Trophoblast cell (in vitro differentiated cells and primary cell): ENCODE data around the gene SIM2.

Source experiments
- DNase-seq, 2 donors: peaks; one replicate each; pipeline ENCODE4 v3.0.0-alpha.2; 2016
- H2AFZ ChIP-seq: 2 replicates; pipeline ENCODE4 v1.6.1; 2013; ENCODE audit warnings: low read length, moderate library complexity, mild to moderate bottlenecking; ENCODE audit not compliant: insufficient read depth, poor library complexity
- H2AK5ac ChIP-seq: 2 replicates; pipeline ENCODE4 v1.6.1; 2013; ENCODE audit warnings: mild to moderate bottlenecking, low read length
- H2BK120ac ChIP-seq: 2 replicates; pipeline ENCODE4 v1.6.1; 2013; ENCODE audit warnings: low read length, mild to moderate bottlenecking, moderate library complexity; ENCODE audit not compliant: insufficient read depth, poor library complexity
- H2BK12ac ChIP-seq: 2 replicates; pipeline ENCODE4 v1.6.1; 2013; ENCODE audit warnings: mild to moderate bottlenecking, low read length, moderate library complexity
- H2BK5ac ChIP-seq: 2 replicates; pipeline ENCODE4 v1.6.1; 2013; ENCODE audit warnings: low read length, low read depth, moderate library complexity, mild to moderate bottlenecking; ENCODE audit not compliant: poor library complexity
- H3K14ac ChIP-seq: 2 replicates; pipeline ENCODE4 v1.6.1; 2013; ENCODE audit warnings: mild to moderate bottlenecking, low read length
- H3K18ac ChIP-seq: 2 replicates; pipeline ENCODE4 v1.6.1; 2013; ENCODE audit warnings: mild to moderate bottlenecking, low read length
- H3K23ac ChIP-seq: 2 replicates; pipeline ENCODE4 v1.6.1; 2013; ENCODE audit warnings: low read length
- H3K27ac ChIP-seq: 2 replicates; pipeline ENCODE4 v1.5.1; 2013; ENCODE audit warnings: low read depth, mild to moderate bottlenecking, inconsistent platforms, low read length, moderate library complexity
- H3K27me3 ChIP-seq: 2 replicates; pipeline ENCODE4 v1.6.1; 2013; ENCODE audit warnings: inconsistent platforms, mild to moderate bottlenecking, low read length, moderate library complexity; ENCODE audit not compliant: insufficient read depth
- H3K36me3 ChIP-seq, 2 experiments: 1 replicate in 1 of 2; 2 replicates in 1 of 2; pipeline ENCODE4 v1.6.1; 2013; ENCODE audit warnings: low read length in 2 of 2, mild to moderate bottlenecking in 2 of 2, moderate library complexity in 1 of 2; ENCODE audit not compliant: insufficient read depth in 2 of 2, control insufficient read depth in 1 of 2
- H3K4ac ChIP-seq: 2 replicates; pipeline ENCODE4 v1.6.1; 2013; ENCODE audit warnings: low read depth, mild to moderate bottlenecking, low read length, moderate library complexity
- H3K4me1 ChIP-seq, 2 experiments: 1 replicate in 1 of 2; 2 replicates in 1 of 2; pipeline ENCODE4 v1.6.1; 2013; ENCODE audit warnings: low read length in 2 of 2, mild to moderate bottlenecking in 2 of 2, moderate library complexity in 1 of 2; ENCODE audit not compliant: insufficient read depth in 2 of 2, control insufficient read depth in 1 of 2
- H3K4me2 ChIP-seq: 2 replicates; pipeline ENCODE4 v1.6.1; 2013; ENCODE audit warnings: inconsistent platforms, mild to moderate bottlenecking, low read length, moderate library complexity
- H3K4me3 ChIP-seq: 2 replicates; pipeline ENCODE4 v1.5.1; 2013; ENCODE audit warnings: mild to moderate bottlenecking, low read depth, low read length, inconsistent platforms
- H3K79me1 ChIP-seq: one replicate; pipeline ENCODE4 v1.6.1; 2013; ENCODE audit warnings: low read length
- H3K79me2 ChIP-seq: 2 replicates; pipeline ENCODE4 v1.6.1; 2013; ENCODE audit warnings: low read length, mild to moderate bottlenecking; ENCODE audit not compliant: control insufficient read depth, insufficient read depth, poor library complexity
- H3K9ac ChIP-seq: 2 replicates; pipeline ENCODE4 v1.6.1; 2013; ENCODE audit warnings: mild to moderate bottlenecking, low read length
- H3K9me3 ChIP-seq: 2 replicates; pipeline ENCODE4 v1.6.1; 2013; ENCODE audit warnings: low read depth, mild to moderate bottlenecking, control low read depth, inconsistent platforms, low read length; ENCODE audit not compliant: insufficient read depth
- H4K12ac ChIP-seq: 2 replicates; pipeline ENCODE4 v1.6.1; 2013; ENCODE audit warnings: low read depth, mild to moderate bottlenecking, low read length, moderate library complexity
- H4K8ac ChIP-seq: 2 replicates; pipeline ENCODE4 v1.6.1; 2013; ENCODE audit warnings: low read depth, mild to moderate bottlenecking, low read length, moderate library complexity
- H4K91ac ChIP-seq: one replicate; pipeline ENCODE4 v1.6.1; 2013; ENCODE audit warnings: low read depth, mild to moderate bottlenecking, low read length, moderate library complexity
- WGBS: extraction: QIAGEN DNeasy Blood & Tissue Kit; methylation state at CpG from one replicate; pipeline ENCODE4 v1.1.7; 2013; ENCODE audit warnings: missing lambda C conversion rate; ENCODE audit not compliant: insufficient read length, insufficient coverage; ENCODE audit errors: extremely low coverage; 5-methylcytosine and 5-hydroxymethylcytosine counted together

SIM2 gene

DNA sequence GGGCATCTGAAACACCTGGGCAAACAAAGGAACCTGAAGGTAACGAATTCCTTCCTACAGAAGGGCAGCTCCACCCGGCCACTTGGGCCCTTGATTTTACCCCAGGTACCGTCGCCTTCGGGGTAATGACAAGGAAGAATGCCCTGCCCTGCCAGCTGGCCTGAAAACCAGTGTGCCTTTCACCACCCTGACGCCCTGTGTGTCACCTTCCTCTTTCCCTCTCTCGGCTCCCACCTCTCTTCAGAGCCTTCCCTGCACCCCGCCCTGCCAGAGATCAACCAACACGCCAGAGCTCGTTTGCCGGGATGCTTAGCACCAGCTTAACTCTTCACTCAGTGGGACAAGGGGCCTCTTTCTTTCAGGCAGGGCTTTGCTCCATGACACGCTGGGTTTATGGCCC lies 86.0 kb downstream of the SIM2 start:
- WGBS, result no CpG with 5 or more reads among the region's 12 CpGs

DNA sequence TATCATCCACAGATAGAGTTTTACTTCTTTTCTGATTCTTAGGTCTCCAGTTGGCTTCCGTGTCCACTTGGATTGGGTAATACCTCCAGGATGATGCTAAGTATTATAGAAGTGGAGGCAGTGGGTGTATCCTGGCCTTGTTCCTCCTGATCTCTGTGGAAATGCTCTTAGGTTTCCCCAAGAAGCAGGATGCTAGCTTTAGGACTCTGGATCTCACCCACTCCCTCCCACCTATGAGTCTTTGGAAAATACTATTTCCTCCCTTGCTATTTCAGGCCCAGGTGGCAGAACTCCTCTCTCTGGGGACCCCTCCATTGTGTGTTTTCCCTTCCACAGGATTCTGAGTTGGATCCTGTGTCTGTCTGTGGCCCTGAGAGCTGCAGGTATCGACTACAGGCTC lies 86.7 kb downstream of the SIM2 start:
- Histone ChIP-seq H2BK120ac (no peak overlapping the region), H3K23ac (no peak overlapping the region), H3K4ac (no peak overlapping the region), H4K8ac (no peak overlapping the region), H3K27me3 (no peaks in the 10 kb centered on the region), H3K4me2 (no peak overlapping the region), H3K4me1 (peaks cover 5 to 6% of the 10 kb centered on the region in 2 experiments), H4K91ac (no peak overlapping the region), H2BK5ac (no peak overlapping the region), H3K9ac (no peak overlapping the region), H3K79me2 (no peaks in the 10 kb centered on the region), H3K79me1 (no peaks in the 10 kb centered on the region), H4K12ac (no peak overlapping the region), H3K14ac (no peak overlapping the region), H3K27ac (no peak overlapping the region), H2BK12ac (no peak overlapping the region), H3K9me3 (peaks cover under 1% of the 10 kb centered on the region), H2AFZ (peak overlapping the region; percentile 46), H2AK5ac (no peak overlapping the region), H3K36me3 (no peaks in the 10 kb centered on the region), H3K4me3 (no peak overlapping the region), H3K18ac (no peak overlapping the region)
- WGBS, result no CpG with 5 or more reads among the region's 2 CpGs
- no peak for DNase-seq

More for the DNA sequence above, 86.0 kb downstream of the SIM2 start:
- H3K4ac ChIP-seq, result no peak overlapping the region
- H3K9me3 ChIP-seq, result peaks cover 1% of the 10 kb centered on the region
- no peak overlapping the region for H3K14ac ChIP-seq
- H3K27me3 ChIP-seq, result no peaks in the 10 kb centered on the region
- H2BK12ac ChIP-seq, result no peak overlapping the region
- H3K27ac ChIP-seq, result no peak overlapping the region
- H3K79me2 ChIP-seq, result no peaks in the 10 kb centered on the region
- no peak overlapping the region for H3K23ac ChIP-seq
- no peak overlapping the region for H2AK5ac ChIP-seq
- no peak overlapping the region for H4K8ac ChIP-seq
- H3K4me1 ChIP-seq, result peaks cover 5 to 6% of the 10 kb centered on the region in 2 experiments
- no peak overlapping the region for H4K91ac ChIP-seq
- no peaks in the 10 kb centered on the region for H3K79me1 ChIP-seq
- H4K12ac ChIP-seq, result no peak overlapping the region
- H3K9ac ChIP-seq, result no peak overlapping the region
- no peak overlapping the region for H2BK5ac ChIP-seq
- H3K36me3 ChIP-seq, result no peaks in the 10 kb centered on the region
- H2AFZ ChIP-seq, result no peak overlapping the region
- no peak overlapping the region for H3K4me3 ChIP-seq
- no peak for DNase-seq
- H3K4me2 ChIP-seq, result no peak overlapping the region
- H3K18ac ChIP-seq, result no peak overlapping the region
- H2BK120ac ChIP-seq, result no peak overlapping the region

DNA sequence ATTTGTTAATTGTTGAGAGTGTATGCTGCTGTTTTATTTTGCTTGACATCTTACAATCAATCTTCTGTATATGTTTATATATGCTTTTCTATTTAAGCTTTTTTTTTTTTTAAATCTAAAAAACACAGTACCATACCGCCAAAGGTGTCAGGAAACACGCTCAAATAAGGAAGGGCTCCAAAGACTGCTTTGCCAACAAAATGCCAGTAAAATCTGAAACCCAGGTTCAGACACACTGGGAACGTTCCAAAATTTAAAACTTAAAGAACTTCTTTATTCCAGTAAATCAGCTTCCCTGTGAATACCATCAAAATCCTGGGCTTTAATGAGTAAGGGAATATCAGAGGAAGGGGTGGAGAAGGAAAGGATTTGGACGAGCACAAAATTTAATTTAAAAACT lies 87.3 kb downstream of the SIM2 start:
- H4K12ac ChIP-seq, result no peak overlapping the region
- no peak overlapping the region for H3K23ac ChIP-seq
- H3K4me2 ChIP-seq, result no peak overlapping the region
- H3K36me3 ChIP-seq, result no peaks in the 10 kb centered on the region
- DNase-seq, result no peak
- H2AK5ac ChIP-seq, result no peak overlapping the region
- no peak overlapping the region for H4K91ac ChIP-seq
- no peaks in the 10 kb centered on the region for H3K79me2 ChIP-seq
- H2BK12ac ChIP-seq, result no peak overlapping the region
- H2BK5ac ChIP-seq, result no peak overlapping the region
- no peak overlapping the region for H3K4ac ChIP-seq
- no CpG with 5 or more reads among the region's 4 CpGs for WGBS
- H3K27ac ChIP-seq, result no peak overlapping the region
- no peak overlapping the region for H4K8ac ChIP-seq
- no peaks in the 10 kb centered on the region for H3K9me3 ChIP-seq
- no peak overlapping the region for H3K9ac ChIP-seq
- H2BK120ac ChIP-seq, result no peak overlapping the region
- no peak overlapping the region for H3K18ac ChIP-seq
- no peak overlapping the region for H3K4me3 ChIP-seq
- peaks cover 5 to 6% of the 10 kb centered on the region in 2 experiments for H3K4me1 ChIP-seq
- H2AFZ ChIP-seq, result no peak overlapping the region
- no peaks in the 10 kb centered on the region for H3K79me1 ChIP-seq
- H3K14ac ChIP-seq, result no peak overlapping the region
- no peaks in the 10 kb centered on the region for H3K27me3 ChIP-seq

DNA sequence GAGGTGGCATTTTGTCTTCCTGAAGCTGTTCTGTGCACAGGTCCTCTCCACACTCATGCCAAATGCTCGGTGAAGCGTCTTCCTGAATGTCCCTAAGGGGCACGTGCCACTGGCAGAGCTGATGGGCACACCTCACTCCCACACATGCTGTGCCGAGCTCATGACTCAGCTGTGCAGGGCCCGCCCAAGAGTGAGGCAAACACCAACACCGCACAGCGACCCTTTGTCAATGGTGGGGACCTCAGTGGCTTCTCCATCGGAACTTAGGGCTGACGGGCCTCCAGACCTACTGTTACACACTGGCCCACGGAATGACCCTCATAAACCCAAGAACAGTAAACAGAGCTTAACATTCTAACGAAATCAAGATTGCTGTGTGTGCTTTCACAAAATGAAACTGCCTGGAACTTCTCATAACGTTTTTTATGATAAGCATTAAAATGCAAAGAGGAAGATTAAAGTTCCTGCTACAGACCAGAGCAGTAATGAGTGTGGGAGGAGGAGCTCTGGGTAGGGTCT lies 89.3 kb downstream of the SIM2 start:
- WGBS, result no CpG with 5 or more reads among the region's 12 CpGs

More for the DNA sequence above, 89.3 kb downstream of the SIM2 start:
- Histone ChIP-seq H3K4ac (no peak overlapping the region), H3K9ac (no peak overlapping the region), H3K23ac (no peak overlapping the region), H3K79me2 (no peaks in the 10 kb centered on the region), H3K27me3 (no peaks in the 10 kb centered on the region), H2BK120ac (no peak overlapping the region), H3K4me3 (no peak overlapping the region), H2AFZ (no peak overlapping the region), H3K36me3 (no peaks in the 10 kb centered on the region), H4K12ac (no peak overlapping the region), H3K79me1 (no peaks in the 10 kb centered on the region), H4K91ac (no peak overlapping the region), H3K27ac (no peak overlapping the region), H3K14ac (no peak overlapping the region), H4K8ac (no peak overlapping the region), H2BK12ac (no peak overlapping the region), H2BK5ac (no peak overlapping the region), H2AK5ac (no peak overlapping the region), H3K4me1 (peaks cover 5 to 6% of the 10 kb centered on the region in 2 experiments), H3K18ac (no peak overlapping the region), H3K9me3 (no peaks in the 10 kb centered on the region), H3K4me2 (no peak overlapping the region)
- DNase-seq, result no peak
